GM23248 (cell line): ENCODE data around the gene CFAP74. TPM values are rescaled to one million over a fixed set of nuclear protein-coding genes. Genes with fewer than 3 reads are reported as not detected.

ENCODE experiments used
- DNase-seq: peaks from one replicate; pipeline ENCODE4 v3.0.0-alpha.2; 2015
- H2AFZ ChIP-seq: fragments of 200-600 bp; sonication (generic); 2 replicates; pipeline ENCODE4 v1.6.1; 2016; ENCODE audit warnings: antibody characterized with exemption
- H3F3A ChIP-seq: fragments of 200-600 bp; sonication (generic); 2 replicates; pipeline ENCODE4 v1.6.1; 2016; ENCODE audit warnings: mild to moderate bottlenecking, antibody characterized with exemption, mixed run types; ENCODE audit not compliant: insufficient read depth
- H3K27ac ChIP-seq: fragments of 200-600 bp; sonication (generic); 2 replicates; pipeline ENCODE4 v1.5.1; 2016; ENCODE audit warnings: mild to moderate bottlenecking
- H3K27me3 ChIP-seq: fragments of 200-600 bp; sonication (generic); replicated peaks from 2 replicates; pipeline ENCODE4 v1.6.1; 2016; ENCODE audit warnings: mild to moderate bottlenecking; ENCODE audit not compliant: insufficient read depth
- H3K36me3 ChIP-seq: fragments of 200-600 bp; sonication (generic); 2 replicates; pipeline ENCODE4 v1.6.1; 2016; ENCODE audit warnings: low read depth, mild to moderate bottlenecking
- H3K4me1 ChIP-seq: fragments of 200-600 bp; sonication (generic); 2 replicates; pipeline ENCODE4 v1.6.1; 2016; ENCODE audit warnings: mild to moderate bottlenecking; ENCODE audit not compliant: insufficient read depth
- H3K4me2 ChIP-seq: fragments of 200-600 bp; sonication (generic); one replicate; pipeline ENCODE4 v1.6.1; 2016; ENCODE audit warnings: mild to moderate bottlenecking; ENCODE audit not compliant: unreplicated experiment
- H3K4me3 ChIP-seq: fragments of 200-600 bp; sonication (generic); 2 replicates; pipeline ENCODE4 v1.5.1; 2016; ENCODE audit warnings: mild to moderate bottlenecking
- H3K79me2 ChIP-seq: fragments of 200-600 bp; sonication (generic); 2 replicates; pipeline ENCODE4 v1.6.1; 2016; ENCODE audit warnings: mild to moderate bottlenecking; ENCODE audit not compliant: insufficient read depth
- H3K9ac ChIP-seq: fragments of 200-600 bp; sonication (generic); 2 replicates; pipeline ENCODE4 v1.6.1; 2016; ENCODE audit warnings: mild to moderate bottlenecking
- H3K9me2 ChIP-seq: fragments of 200-600 bp; sonication (generic); 2 replicates; pipeline ENCODE4 v1.6.1; 2016; ENCODE audit warnings: mixed run types, mild to moderate bottlenecking, moderate library complexity; ENCODE audit not compliant: insufficient read depth
- H3K9me3 ChIP-seq: fragments of 200-600 bp; sonication (generic); one replicate; pipeline ENCODE4 v1.6.1; 2017; ENCODE audit warnings: low read depth
- H4K20me1 ChIP-seq: fragments of 200-600 bp; sonication (generic); 2 replicates; pipeline ENCODE4 v1.6.0; 2016; ENCODE audit not compliant: insufficient read depth
- EZH2 ChIP-seq: fragments of 200-600 bp; sonication (generic); IDR thresholded peaks from 2 replicates; pipeline ENCODE4 v1.6.1; 2018; ENCODE audit warnings: antibody characterized with exemption, mild to moderate bottlenecking; ENCODE audit not compliant: insufficient read depth, poor library complexity, severe bottlenecking
- EZH2phosphoT487 ChIP-seq: fragments of 200-600 bp; sonication (generic); IDR thresholded peaks from 2 replicates; pipeline ENCODE4 v1.6.1; 2018; ENCODE audit warnings: antibody characterized with exemption, moderate library complexity, mild to moderate bottlenecking, low read depth; ENCODE audit not compliant: insufficient read depth
- WGBS, 2 experiments: methylation state at CpG; one replicate each; pipeline ENCODE4 v1.1.6; 2015 to 2017; ENCODE audit warnings: low lambda C conversion rate in 2 of 2, low coverage in 1 of 2; ENCODE audit errors: missing lambda C conversion rate in 2 of 2; 5-methylcytosine and 5-hydroxymethylcytosine counted together
- in situ Hi-C: fragments of 300-500 bp; cut with MboI; formaldehyde crosslinking; loops from 2 replicates; pipeline ENCODE4 v1.15.0; 2020
- polyA plus RNA-seq: library from polyadenylated mRNA; unstranded; fragments of >200 nt; fragmentation: Nextera tagmentation; extraction: Ambion mirVana; gene quantifications from 2 replicates; pipeline ENCODE4 v1.2.1, GENCODE V29; 2016
- total RNA-seq: library from RNA; depleted of rRNA; stranded (reverse); fragments of >200 nt; shearing (Covaris generic); gene quantifications from 2 replicates; pipeline ENCODE4 v1.2.3, GENCODE V29; 2014

Gene CFAP74
- total and polyA plus RNA-seq, 2 experiments from 2014 or later: not detected

DNA sequence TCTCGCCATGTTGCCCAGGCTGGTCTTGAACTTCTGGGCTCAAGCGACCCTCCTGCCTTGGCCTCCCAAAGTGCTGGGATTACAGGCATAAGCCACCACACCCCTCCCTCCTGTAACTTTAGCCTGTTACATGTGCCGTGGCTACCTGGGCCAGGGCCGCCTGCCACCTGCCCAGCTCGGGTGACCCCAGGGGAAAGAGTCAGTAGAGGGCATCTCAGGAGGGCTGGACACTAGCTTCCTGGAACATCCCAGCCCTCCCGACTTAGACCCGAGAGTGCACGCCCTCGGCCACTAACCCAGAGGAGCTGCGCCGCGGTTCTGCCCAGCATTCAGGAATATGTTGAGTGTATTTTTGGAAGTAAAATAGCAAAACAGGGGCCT lies 44.1 kb downstream of the CFAP74 start:
- Histone ChIP-seq H4K20me1 (no peaks in the 10 kb centered on the region), H3K9me3 (no peaks in the 10 kb centered on the region), H3K79me2 (no peaks in the 10 kb centered on the region), H3K27me3 (peaks cover 18% of the 10 kb centered on the region), H3K9me2 (no peaks in the 10 kb centered on the region), H3K27ac (no peak overlapping the region), H3K4me3 (no peak overlapping the region), H3K9ac (no peak overlapping the region), H3K4me2 (no peak overlapping the region), H3F3A (no peaks in the 10 kb centered on the region), H3K36me3 (no peaks in the 10 kb centered on the region), H2AFZ (no peak overlapping the region), H3K4me1 (no peaks in the 10 kb centered on the region)
- no peak for TF ChIP-seq EZH2phosphoT487
- no peak for TF ChIP-seq EZH2
- in situ Hi-C loops: no loop called here
- 29 to 30% methylated on average over 10 to 12 of the region's 12 CpGs for WGBS, 2 experiments
- no peak for DNase-seq

DNA sequence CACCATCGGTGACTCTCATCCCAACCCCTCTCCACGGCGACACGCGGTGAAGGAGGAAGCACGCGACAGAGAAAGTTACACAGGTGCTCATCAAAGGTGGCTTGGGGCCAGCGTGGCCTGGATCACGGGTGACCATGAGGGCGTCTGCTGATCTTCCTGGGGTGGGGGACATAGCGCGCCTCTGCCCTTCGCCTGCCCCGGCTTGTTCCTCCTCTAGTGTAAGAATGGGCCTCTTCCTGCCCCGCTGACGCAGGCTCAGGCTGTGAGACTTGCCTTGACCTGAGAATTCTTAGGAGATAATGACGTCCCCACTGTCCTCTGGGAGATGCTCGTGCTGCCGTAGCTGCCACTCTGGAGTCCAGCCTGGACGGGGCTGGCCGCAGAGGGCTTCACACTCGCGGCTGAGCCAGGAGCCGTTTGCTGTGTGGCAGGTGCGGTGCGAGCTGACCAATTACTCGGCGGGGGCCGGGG lies 45.5 kb downstream of the CFAP74 start:
- no peak overlapping the region for H2AFZ ChIP-seq
- no peaks in the 10 kb centered on the region for H3K79me2 ChIP-seq
- no peaks in the 10 kb centered on the region for H3K9me3 ChIP-seq
- peaks cover 21% of the 10 kb centered on the region for H3K27me3 ChIP-seq
- no peaks in the 10 kb centered on the region for H3K4me1 ChIP-seq
- no peak overlapping the region for H3K27ac ChIP-seq
- no peak overlapping the region for H3K4me2 ChIP-seq
- in situ Hi-C loops: no loop called here
- H3K9ac ChIP-seq: no peak overlapping the region
- no peak overlapping the region for H3K4me3 ChIP-seq
- no peaks in the 10 kb centered on the region for H4K20me1 ChIP-seq
- H3K36me3 ChIP-seq: no peaks in the 10 kb centered on the region
- WGBS, 2 experiments: 80 to 84% methylated on average over 27 to 29 of the region's 29 CpGs
- DNase-seq: no peak
- TF ChIP-seq EZH2phosphoT487 (no peak), EZH2 (no peak)
- no peaks in the 10 kb centered on the region for H3K9me2 ChIP-seq
- H3F3A ChIP-seq: no peaks in the 10 kb centered on the region

DNA sequence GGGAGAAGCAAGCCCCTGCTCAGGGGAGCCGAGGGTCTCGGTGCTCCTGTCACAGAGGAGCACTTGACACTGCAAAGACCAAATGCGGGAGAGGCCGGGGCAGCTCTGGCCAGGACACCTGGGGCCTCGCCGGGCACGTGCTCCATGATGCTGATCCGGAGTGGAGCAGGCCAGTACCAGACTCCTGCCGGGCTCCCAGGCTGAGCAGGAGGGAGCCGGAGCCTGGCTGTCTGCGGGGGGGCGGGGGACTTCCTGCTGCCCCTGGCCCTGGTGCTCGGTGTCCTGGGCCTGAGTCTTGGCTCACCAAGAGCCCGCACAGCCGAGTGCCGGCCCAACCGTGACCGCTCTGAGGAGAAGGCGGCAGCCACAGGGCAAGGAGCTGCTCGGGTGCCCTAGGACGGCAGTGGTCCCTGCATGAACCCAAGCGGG lies 46.0 kb downstream of the CFAP74 start:
- in situ Hi-C loops: no loop called here
- Histone ChIP-seq H4K20me1 (no peaks in the 10 kb centered on the region), H3K4me1 (no peaks in the 10 kb centered on the region), H3K9me3 (no peaks in the 10 kb centered on the region), H3F3A (no peaks in the 10 kb centered on the region), H3K27ac (no peak overlapping the region), H3K9me2 (no peaks in the 10 kb centered on the region), H3K4me2 (no peak overlapping the region), H3K4me3 (no peak overlapping the region), H3K9ac (no peak overlapping the region), H2AFZ (no peak overlapping the region), H3K36me3 (no peaks in the 10 kb centered on the region), H3K79me2 (no peaks in the 10 kb centered on the region), H3K27me3 (peaks cover 19% of the 10 kb centered on the region)
- 74 to 78% methylated on average over 22 of the region's 22 CpGs for WGBS, 2 experiments
- DNase-seq: no peak
- TF ChIP-seq EZH2 (no peak), EZH2phosphoT487 (no peak)

DNA sequence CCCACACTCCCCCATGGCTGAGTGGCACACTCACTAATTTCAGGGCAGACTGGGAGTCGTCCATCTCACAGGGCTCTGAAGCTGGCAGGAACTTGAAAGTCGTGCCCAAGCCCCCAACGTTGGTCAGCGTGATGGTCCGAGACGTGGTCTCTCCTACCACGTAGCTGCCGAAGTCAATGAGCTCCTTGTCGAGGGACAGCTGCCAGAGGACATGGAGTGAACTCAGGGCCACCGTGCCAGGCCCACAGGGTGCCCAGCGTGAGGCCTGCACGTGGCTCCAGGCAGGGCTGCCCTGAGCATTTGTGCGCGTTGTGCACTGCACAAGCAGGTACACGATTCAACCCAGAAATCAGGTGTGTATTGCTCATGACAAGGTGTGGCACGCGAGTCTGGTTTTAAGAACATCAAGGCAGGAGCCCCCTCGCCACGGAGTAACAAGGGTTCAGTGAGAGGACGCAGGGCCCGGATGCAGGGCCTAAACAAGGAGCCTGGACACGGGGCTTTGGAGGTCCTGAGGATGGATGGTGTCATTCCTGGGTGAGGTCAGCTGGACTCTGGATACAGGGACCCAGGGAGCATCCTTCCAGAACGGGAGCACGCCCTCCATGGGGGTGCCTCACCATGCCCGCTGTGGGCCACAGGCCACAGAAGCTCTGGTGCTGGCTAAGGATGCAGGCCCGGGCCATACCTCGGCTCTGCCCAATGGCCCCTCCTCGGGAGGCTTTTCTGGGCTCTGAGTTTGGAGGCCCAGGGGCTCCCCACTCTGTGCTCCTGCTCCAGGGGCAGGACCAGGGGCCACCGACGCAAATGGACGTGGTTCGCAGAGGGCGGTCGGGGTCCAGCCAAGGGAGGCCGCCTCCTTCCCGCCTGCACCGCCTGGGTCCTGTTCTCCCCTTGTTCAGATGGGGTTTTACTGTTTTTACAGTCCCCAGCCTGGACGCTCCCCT lies 46.7 kb downstream of the CFAP74 start:
- Histone ChIP-seq H3K9me2 (no peaks in the 10 kb centered on the region), H3K4me3 (no peak overlapping the region), H3K9ac (no peak overlapping the region), H2AFZ (no peak overlapping the region), H3K9me3 (no peaks in the 10 kb centered on the region), H3K4me2 (no peak overlapping the region), H3K4me1 (no peaks in the 10 kb centered on the region), H3K36me3 (no peaks in the 10 kb centered on the region), H3K27me3 (peaks cover 23% of the 10 kb centered on the region), H3K27ac (no peak overlapping the region), H4K20me1 (no peaks in the 10 kb centered on the region), H3F3A (no peaks in the 10 kb centered on the region), H3K79me2 (no peaks in the 10 kb centered on the region)
- 78 to 81% methylated on average over 35 to 38 of the region's 38 CpGs for WGBS, 2 experiments
- no peak for DNase-seq
- TF ChIP-seq EZH2 (no peak), EZH2phosphoT487 (no peak)
- in situ Hi-C loops: no loop called here
